ENCODE measurements around the gene CHL1.

Gene CHL1, protein sequence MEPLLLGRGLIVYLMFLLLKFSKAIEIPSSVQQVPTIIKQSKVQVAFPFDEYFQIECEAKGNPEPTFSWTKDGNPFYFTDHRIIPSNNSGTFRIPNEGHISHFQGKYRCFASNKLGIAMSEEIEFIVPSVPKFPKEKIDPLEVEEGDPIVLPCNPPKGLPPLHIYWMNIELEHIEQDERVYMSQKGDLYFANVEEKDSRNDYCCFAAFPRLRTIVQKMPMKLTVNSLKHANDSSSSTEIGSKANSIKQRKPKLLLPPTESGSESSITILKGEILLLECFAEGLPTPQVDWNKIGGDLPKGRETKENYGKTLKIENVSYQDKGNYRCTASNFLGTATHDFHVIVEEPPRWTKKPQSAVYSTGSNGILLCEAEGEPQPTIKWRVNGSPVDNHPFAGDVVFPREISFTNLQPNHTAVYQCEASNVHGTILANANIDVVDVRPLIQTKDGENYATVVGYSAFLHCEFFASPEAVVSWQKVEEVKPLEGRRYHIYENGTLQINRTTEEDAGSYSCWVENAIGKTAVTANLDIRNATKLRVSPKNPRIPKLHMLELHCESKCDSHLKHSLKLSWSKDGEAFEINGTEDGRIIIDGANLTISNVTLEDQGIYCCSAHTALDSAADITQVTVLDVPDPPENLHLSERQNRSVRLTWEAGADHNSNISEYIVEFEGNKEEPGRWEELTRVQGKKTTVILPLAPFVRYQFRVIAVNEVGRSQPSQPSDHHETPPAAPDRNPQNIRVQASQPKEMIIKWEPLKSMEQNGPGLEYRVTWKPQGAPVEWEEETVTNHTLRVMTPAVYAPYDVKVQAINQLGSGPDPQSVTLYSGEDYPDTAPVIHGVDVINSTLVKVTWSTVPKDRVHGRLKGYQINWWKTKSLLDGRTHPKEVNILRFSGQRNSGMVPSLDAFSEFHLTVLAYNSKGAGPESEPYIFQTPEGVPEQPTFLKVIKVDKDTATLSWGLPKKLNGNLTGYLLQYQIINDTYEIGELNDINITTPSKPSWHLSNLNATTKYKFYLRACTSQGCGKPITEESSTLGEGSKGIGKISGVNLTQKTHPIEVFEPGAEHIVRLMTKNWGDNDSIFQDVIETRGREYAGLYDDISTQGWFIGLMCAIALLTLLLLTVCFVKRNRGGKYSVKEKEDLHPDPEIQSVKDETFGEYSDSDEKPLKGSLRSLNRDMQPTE (N-terminal part only)

DNA sequence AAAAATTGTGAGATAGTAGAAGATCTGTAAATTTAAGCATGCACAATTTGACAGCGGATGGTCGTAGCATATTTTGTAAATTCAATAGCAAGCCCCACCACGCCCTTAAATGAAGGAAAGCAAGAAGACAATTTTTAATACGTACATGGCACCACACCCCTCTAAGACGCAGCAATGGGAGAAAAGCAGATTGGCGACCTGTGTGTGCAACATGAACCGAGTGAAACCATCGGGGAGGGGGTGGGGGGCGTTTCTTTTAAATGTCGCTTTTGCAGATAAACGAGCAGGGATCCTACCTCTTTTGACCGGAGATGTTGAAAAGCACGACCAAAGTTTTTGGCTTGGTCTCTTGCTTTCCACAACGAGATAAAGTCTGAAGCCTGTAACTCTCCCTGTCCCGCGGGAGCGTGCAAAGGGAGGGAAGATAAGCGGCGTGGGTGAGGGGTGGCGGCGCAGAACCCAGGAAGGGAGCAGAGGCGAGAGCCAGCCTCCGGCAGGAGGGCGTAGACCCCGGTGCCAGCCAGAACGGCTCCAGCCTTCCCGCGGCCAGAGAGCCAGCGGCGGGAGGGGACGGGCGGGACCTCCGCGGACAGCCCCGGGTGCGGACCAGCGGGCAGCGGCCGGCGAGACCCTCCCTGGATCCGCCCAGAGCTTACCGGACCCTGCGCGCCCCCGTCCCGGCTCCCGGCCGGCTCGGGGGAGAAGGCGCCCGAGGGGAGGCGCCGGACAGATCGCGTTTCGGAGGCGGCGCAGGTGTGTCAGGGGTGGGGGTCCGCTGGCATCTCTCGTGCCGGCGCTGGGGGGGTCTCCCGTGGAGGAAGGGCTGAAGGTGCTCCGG is at the start of gene CHL1:
TSS of gene CHL1 (plus strand) at position 453 of the 838 bp plus-strand sequence. CDS start 123,014 bp downstream, outside the sequence.
- DNase-seq: no peak

DNA sequence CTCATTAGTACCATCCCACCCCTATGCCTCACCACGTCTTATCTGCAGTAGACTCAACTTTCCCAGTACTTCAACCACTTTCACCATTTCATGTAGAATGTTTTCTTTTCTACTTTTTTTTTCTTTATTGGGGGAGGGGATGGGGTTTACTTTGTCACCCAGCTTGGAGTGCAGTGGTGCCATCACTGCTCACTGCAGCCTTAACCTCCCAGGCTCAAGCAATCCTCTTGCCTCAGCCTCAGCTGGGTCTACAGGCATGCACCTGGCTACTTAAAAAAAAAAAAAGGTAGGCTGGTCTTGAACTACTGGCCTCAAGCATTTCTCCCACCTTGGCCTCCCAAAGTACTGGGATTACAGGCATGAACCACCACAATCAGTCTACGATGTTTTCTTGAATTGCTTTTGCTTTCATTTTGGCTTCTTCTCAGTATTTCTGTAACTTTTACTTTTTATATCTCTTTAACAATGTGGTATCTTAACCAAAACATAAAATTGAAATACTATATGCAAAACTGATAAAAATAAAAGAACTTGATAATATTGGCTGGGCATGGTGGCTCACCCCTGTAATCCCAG is 44.9 kb upstream of the CHL1 start:
- no peak for DNase-seq

DNA sequence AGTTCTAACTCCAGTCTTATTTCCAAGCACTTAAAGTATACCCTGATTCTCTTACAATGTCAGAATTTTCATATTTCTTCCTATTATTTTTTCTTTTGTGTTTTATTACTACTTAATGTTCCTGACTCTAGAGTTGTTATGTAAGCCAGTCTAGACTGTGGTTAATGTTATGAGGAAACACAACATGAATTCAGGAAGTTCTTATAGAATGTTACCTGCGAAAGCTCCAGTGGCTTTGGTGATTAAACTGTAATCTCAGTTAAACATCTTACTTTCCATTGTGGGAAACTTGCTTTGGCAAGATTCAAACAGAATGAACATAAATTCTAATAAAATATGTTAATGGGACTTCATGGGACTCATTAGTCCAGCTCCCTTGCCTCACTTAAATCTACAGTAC is 36.6 kb upstream of the CHL1 start:
- no peak for DNase-seq

DNA sequence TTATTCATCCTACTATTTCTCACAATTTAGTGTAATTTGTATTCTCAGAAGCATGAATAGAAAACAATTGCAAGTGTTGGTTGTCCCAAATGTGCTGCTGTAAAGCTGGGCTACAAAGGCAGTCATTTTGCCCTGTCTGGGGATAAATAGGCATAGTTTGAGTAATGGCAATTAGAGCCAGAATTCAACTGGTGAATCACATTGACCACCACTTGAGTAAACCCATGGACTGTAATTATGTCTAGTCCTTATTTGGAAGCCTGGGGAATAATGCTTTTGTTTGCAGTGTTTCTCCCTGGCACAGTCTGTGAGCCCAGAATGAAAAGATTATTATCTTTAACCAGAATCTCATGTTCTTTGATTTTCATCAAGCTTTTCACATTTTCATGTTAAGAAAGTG is 30.5 kb upstream of the CHL1 start:
- DNase-seq: peak; percentile 53

DNA sequence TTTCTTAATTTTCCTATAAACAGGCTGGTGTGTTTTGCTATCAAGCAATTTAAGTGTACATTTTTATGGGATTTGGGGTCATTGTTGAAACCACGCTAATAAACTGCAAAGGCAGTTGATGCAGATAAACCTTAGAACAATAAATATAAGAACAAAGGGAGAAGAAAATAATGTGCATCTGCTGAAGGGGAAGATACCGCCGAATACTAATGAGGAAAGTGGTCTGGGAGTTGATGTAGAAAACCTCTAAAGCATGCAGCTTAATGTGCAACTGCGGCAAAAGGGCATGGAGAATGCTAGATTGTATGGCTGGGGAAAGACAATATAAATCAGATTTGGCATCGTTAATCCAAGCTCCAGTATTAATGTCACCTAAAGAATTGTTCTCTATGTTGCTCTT is 29.8 kb upstream of the CHL1 start:
- no peak for DNase-seq

DNA sequence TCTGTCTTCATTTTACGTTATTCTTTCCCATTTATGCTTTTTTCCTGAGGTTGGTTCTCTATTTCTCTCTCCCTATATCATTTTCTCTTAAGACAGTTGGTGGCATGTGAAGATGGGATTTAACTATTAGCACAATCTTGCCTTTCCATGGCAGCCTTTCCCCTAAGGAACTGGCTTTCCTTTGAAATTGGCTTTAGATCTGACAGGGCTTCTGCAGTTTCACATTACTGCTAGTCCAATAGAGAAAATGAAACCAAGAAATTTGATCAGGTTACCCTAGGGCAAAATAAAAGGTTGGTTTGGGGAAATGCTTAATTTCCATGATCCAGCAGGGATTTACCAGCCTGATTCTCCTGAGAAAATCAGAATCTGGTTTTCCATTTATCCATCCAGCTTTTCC is 22.7 kb upstream of the CHL1 start:
- no peak for DNase-seq

DNA sequence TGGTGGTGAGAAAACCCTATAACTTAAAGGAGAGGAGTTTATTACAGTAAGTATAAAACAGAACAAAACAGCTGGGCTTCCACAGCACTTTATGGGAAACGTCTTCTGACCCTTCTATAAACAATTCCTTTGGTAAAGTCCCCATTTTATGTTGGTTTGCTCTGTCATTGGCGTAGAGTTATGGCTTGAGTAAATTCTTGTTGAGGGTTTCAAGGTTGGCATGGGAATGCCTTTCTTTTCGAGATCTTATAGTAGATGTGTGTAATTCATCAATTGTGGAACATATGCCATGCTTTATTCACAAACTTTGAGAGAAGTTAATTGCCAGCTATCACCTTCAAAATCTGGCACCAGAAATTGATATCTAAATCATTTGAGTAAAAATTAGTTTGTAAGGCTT is 11.6 kb upstream of the CHL1 start:
- no peak for DNase-seq

DNA sequence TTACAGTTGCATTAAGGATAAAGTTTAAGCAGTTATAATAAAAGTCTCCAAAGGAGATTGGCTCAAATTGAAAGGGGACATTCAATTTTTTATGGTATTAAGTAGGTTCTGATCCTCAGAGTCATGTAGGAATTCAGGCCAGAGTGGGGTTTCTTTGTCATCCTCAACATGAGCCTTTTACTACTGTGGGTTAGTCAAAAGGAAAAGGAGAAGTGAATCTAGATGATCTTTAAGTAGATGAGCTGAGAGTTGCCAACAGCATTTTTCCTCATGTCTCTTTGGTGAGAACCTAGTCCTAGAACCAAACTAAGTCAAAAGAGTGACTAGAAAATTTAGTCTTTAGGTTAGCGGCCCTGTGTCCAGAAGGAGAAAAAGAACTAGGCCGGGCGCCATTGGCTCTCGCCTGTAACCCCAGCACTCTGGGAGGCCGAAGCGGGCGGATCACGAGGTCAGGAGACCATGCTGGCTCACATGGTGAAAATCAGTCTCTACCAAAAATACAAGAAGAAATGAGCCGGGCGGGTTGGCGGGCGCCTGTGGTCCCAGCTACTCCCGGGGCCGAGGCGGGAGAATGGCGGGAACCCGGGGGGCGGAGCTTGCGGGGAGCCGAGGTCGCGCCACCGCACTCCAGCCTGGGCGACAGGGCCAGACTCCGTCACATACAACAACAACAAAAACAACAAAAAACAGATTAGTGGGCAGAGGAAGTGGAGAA is 4.2 kb upstream of the CHL1 start:
- no peak for DNase-seq

DNA sequence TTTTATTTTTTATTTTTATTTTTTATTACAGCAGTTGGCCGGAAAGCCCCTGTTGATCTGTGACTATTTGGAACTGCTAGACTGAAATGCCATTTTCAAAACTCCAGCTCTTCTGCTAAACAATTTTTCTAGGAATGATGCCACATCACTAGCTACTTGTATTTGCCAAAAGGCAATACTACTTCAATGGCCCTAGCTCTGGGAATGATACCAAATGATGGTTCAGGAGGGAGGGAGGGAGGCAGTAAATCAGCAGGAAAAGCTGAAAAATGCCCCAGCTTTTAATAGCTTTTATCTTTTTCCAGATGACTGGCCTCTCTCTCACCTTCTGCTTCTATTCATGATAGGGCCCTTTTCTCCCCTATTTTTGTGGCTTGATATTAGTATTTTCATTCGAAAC is 2.6 kb upstream of the CHL1 start:
- DNase-seq: no peak

DNA sequence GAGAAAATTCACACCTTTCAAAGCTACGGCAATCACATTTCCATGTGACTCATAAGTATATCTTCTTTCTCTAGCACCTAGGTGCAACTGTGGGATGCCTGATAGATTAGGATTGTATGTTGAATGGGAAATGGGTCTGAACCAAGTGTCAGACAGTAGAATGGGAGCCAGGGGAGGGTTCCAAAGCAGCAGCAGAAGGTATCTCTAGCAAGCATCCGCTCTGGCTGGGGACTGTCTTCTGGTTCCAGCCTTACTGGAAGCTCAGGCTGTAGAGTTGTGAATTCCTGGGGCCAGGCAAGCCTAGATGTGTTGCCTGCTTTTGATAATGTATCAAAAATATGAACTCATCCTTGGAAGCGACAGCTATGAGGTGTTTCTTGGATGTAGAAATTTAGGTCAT is 2.1 kb upstream of the CHL1 start:
- no peak for DNase-seq

DNA sequence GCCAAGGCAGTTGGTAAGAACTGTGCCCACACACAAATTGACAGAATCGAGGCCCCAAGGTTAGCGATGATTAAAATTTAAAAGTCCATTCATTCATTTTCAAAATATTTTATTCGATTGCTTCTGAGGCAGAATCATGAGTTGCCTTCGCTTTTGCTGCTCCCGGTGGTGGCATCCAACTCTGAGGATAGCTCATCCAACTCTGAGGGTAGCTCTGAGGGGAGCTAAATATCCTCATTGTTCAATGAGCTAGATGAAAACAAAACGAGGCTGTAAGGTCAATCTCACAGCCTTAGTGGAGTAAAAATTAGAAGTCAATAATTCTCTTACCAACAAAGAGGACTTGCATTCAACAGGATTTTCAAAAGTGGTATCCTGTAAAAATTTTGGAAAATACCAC is 897 bp upstream of the CHL1 start:
- DNase-seq: no peak

DNA sequence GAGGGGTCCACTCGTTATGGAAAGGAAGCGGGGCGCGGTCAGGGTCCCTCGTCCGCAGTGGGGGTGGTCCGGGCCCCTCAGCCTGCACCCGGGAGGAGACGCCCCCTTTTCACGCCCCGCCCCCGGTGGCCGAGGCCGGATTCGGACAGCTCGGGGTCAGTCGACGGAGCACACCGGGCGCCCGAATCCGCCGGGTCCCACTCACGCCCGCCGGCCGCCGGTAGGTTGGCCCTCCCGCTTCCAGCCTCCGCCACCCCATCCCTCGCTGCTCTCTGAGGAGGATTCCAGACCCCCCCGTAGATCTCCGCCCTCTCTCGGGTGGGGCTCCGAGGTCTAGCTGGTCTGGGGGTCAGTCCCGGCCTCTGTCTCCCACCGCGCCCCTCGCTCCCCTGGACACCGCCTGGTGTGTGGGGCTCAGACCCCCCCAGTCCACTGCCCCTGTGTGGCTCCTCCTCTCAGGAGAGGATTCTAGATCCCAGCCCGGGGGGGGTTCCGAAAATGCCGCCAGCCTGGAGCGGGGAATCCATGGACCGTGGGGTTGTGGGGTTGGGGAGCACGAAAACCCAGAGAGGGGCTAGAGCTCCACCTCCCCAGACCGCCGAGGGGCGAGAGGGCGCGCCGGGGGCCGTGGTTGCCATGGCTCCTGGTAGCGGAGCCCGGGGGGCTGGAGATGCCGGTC is 725 bp downstream of the CHL1 start:
- no peak for DNase-seq

DNA sequence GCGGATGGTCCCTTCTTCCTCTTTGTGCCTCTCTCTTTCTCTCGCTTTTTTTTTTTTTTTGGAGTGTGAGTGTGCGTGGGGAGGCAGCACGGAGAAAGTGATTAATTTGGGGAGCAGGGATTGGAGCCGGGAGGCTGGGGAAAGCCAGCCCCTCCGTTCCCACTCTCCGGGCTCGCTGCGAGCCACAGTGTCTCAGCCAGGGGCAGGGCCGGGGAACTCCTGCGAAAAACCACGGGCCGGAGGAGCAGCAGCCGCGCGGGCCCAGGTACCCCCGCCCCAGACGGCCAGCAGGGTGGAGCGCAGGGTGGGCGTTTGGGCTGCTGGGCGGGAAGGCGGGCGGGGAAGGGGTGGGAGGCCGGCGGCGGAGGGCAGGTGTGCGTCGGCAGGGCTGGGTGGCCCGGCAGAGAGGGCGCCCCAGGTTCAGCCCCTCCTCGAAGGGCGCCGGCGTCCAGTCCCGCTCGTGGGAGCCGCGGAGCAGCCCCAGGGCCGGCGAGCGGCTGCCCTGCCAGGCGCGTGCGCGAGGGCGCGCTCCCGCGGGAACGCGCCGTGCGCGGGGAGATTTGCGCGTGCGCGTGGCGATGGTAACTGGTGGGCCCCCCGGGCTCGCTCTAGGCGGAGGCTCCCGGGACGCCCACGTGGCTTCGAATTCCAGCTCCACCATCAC is 1.4 kb downstream of the CHL1 start:
- DNase-seq: peak; percentile 29

DNA sequence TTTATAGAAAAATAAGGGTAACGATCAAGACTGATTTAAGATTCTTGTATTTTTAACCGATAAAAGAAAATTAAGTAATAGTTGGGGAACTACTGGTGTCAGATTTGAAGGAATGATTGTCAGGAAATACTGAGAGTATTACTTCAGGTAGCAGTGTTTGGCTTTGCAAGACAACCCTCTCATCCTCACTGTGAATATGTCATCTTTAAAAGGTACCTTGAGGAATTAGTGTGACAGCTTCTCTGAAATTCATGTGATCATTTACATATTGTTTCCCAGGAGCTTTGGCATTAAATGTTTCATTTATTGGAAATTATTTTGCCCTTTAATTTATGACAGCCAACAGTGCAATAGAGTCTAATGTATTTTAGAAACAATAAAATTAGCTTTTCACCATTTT is 3.3 kb downstream of the CHL1 start:
- DNase-seq: no peak

DNA sequence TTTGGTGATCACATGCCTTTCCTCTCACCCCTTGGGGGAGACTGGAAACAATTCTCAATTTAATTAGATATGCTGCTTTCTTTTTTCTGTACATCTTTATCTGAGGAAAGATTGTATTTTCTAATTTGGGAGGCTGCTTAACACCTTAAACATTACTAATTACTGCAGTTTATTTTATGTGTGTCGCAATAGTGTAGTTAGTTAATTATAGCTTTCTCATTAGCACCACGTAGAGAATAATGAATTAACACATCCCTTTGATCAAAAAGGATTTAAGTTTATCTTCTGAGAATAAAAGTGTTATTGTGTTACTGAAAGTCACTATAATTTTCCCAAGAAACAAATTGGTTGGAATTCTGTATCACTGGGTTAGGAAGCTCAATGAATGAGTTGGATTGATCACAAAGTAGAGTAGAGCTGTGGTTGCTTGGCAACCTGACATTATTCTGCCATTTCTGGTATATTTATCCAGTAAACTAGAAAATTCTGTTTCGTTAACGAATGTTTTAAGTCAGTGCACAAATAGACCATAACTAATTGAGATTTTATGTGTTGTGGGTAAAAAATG is 4.3 kb downstream of the CHL1 start:
- no peak for DNase-seq

DNA sequence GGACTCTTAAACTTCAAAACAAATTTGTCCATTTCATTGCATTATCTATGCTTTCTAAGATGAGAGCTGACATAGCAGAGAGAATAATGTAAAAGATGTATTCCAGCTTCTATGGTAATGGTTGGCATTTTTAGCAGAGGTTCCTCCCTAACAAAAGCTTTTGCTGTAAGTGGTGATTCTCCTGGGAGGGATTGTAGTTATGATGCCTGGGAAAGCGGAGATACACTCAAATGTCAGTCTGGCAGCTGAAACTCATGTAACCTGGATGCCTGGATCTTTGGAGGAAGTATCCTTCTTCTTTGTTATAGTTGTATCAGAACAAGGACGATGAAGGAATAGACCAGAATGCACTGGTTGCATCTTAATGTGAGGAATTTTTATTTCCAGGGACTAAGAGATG is 7.5 kb downstream of the CHL1 start:
- DNase-seq: no peak

DNA sequence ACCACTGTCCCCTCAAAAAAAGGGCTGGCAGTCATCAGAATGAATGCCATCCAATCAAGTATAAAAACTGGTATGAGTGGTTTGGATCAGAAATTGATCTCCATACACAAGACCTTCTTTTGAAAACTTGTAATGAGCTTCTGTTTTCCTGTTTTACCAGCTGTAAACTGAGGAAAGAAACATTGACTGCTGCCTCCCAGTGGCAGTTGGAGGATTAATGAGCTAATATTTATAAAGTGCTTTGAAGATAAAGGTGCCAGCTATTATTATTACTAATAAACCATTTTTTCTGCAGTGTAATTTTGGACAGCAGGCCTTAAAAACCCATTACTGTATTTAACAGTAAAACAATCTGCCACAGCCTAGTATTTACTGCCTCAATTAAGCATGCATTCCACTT is 11.4 kb downstream of the CHL1 start:
- no peak for DNase-seq

DNA sequence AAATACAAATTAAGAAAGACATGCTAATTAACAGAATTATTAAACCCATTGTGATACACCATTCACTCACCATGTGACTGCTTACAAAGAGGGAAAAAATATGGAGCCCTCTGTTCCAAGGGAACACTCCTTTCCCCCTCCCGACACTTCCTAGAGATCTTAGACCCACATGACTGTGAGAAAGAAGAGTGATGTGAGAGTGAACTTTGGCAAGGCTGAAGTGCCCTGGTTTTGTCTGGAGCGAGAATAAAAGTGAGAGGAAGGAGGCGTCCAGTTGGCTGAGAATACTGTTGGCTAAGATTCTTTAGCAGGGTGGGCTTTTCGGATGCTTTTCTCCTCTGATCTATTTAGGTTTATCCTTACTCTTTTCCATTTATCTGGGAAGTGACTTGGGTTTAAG is 14.1 kb downstream of the CHL1 start:
- DNase-seq: no peak

DNA sequence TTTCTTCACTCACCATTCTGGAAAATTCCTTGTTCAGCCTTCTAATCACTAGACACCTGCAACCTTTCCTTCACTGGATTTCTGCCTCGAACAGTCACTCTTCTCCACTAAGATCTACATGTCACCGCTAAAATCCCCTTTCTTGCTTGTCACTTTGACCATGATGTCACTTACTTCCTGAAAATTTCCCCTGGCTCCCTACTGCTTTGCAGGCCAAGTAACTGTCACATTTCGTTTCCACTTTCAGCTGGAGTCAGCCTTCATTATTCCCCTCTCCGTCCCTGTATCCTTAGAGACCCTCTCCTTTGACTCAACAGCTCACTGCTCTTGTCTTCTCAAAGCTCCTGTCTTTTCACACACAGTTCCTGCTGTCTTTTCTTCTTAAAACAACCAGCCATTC is 15.9 kb downstream of the CHL1 start:
- DNase-seq: no peak
